ENCODE data around the gene USP47.

- TF ChIP-seq POLR2A (IDR thresholded peaks at IDR 0.05) (no peak), CTCF (IDR thresholded peaks at IDR 0.05 in 4 of 5, conservative IDR thresholded peaks at IDR 0.05 in 1 of 5) (peak; percentile 27 to 62 (median 55))
Measured at GRCh38 chr11:11848891-11849746, 7.3 kb downstream of the USP47 start.

All from gastrocnemius medialis (tissue), 4 donors.